Hepatocyte (in vitro differentiated cells): ENCODE data around the gene SUGP2.

Experiments
- CTCF ChIP-seq: fragments of 200-600 bp; sonication (generic); IDR thresholded peaks from 2 replicates; pipeline ENCODE4 v1.5.1; 2016; ENCODE audit warnings: antibody characterized with exemption, mild to moderate bottlenecking; ENCODE audit not compliant: poor library complexity
- EZH2 ChIP-seq: fragments of 200-600 bp; sonication (generic); IDR thresholded peaks from 2 replicates; pipeline ENCODE4 v1.6.1; 2016; ENCODE audit warnings: antibody characterized with exemption, mild to moderate bottlenecking, borderline replicate concordance
- EZH2phosphoT487 ChIP-seq: fragments of 200-600 bp; sonication (generic); IDR thresholded peaks from one replicate; pipeline ENCODE4 v1.6.1; 2018; ENCODE audit warnings: antibody characterized with exemption, mild to moderate bottlenecking, low read depth, moderate library complexity; ENCODE audit not compliant: unreplicated experiment, severe bottlenecking

GRCh38 chr19:19032420-19033175 is 719 bp downstream of the SUGP2 start:
- TF ChIP-seq EZH2phosphoT487 (no peak), EZH2 (no peak), CTCF (no peak)
